Stimulated activated effector memory CD8-positive, alpha-beta T cell treated with anti-CD3 and anti-CD28 coated beads, Interleukin-12 subunit alpha, Interleukin-12 subunit beta, amount 100 ng/mL, for 72 hours (primary cell): Measurements from ENCODE around the gene NDUFB6.
"Not testable (repeated sequence)": the region's sequence is repeated elsewhere in the genome, so short reads cannot be mapped to it uniquely, and the experiment has no call there.

Experiments used
- ATAC-seq: fragments of 150-1000 bp; cut with Tn5 transposase; 2 replicates; pipeline ENCODE4 v1.10.0; 2021
- DNase-seq, 2 donors: peaks; one replicate each; pipeline ENCODE4 v3.0.0; 2021 to 2022; ENCODE audit warnings: low spot score in 2 of 2
- H3K27ac Mint-ChIP-seq: one replicate; pipeline ENCODE4 v1.8.0; 2022; ENCODE audit warnings: mild to moderate bottlenecking, mixed read lengths
- H3K36me3 Mint-ChIP-seq: one replicate; pipeline ENCODE4 v1.8.0; 2022; ENCODE audit warnings: mild to moderate bottlenecking, mixed read lengths
- H3K4me1 Mint-ChIP-seq: one replicate; pipeline ENCODE4 v1.8.0; 2022; ENCODE audit warnings: mixed read lengths
- H3K4me3 Mint-ChIP-seq: one replicate; pipeline ENCODE4 v1.8.0; 2022; ENCODE audit warnings: mild to moderate bottlenecking, mixed read lengths
- H3K9me3 Mint-ChIP-seq: one replicate; pipeline ENCODE4 v1.8.0; 2022; ENCODE audit warnings: mixed read lengths

NDUFB6 gene

GRCh38 chr9:32572900-32573523 lies at the start of gene NDUFB6:
Gene NDUFB6 (minus strand): TSS chr9:32573159. CDS start chr9:32573060, 99 bp downstream.
- peak within 1 kb of the TSS; percentile 99 for H3K27ac Mint-ChIP-seq
- ATAC-seq: peak; percentile 93
- H3K4me1 Mint-ChIP-seq: peaks cover 22% of the 10 kb centered on the region
- peaks cover 39% of the 10 kb centered on the region for H3K36me3 Mint-ChIP-seq
- peak within 1 kb of the TSS; percentile 100 for H3K4me3 Mint-ChIP-seq
- DNase-seq: peak; percentile 90 to 97
- no peaks in the 10 kb centered on the region for H3K9me3 Mint-ChIP-seq

GRCh38 chr9:32618261-32618660 lies 45.3 kb upstream of the NDUFB6 start:
- Mint-ChIP-seq H3K36me3 (no peaks in the 10 kb centered on the region), H3K27ac (no peak overlapping the region), H3K4me1 (no peaks in the 10 kb centered on the region), H3K4me3 (no peak overlapping the region), H3K9me3 (no peaks in the 10 kb centered on the region)
- DNase-seq (no peak), ATAC-seq (no peak)

- no peak overlapping the region for H3K4me3 Mint-ChIP-seq
- no peaks in the 10 kb centered on the region for H3K36me3 Mint-ChIP-seq
- DNase-seq (no peak), ATAC-seq (no peak)
- no peaks in the 10 kb centered on the region for H3K9me3 Mint-ChIP-seq
- no peaks in the 10 kb centered on the region for H3K4me1 Mint-ChIP-seq
- H3K27ac Mint-ChIP-seq: no peak overlapping the region
These were observed 33.9 kb upstream of the NDUFB6 start for GRCh38 chr9:32606811-32607210.

GRCh38 chr9:32603914-32604852 lies 31.2 kb upstream of the NDUFB6 start:
- ATAC-seq: no peak
- H3K4me1 Mint-ChIP-seq: no peaks in the 10 kb centered on the region
- no peak for DNase-seq
- no peaks in the 10 kb centered on the region for H3K36me3 Mint-ChIP-seq
- no peak overlapping the region for H3K27ac Mint-ChIP-seq
- no peaks in the 10 kb centered on the region for H3K9me3 Mint-ChIP-seq
- no peak overlapping the region for H3K4me3 Mint-ChIP-seq

- not testable (repeated sequence) for H3K27ac Mint-ChIP-seq, H3K4me1 Mint-ChIP-seq, ATAC-seq, H3K9me3 Mint-ChIP-seq, H3K36me3 Mint-ChIP-seq, DNase-seq, H3K4me3 Mint-ChIP-seq
These were observed 26.1 kb upstream of the NDUFB6 start for GRCh38 chr9:32599021-32599420.

GRCh38 chr9:32596936-32597335 lies 24.0 kb upstream of the NDUFB6 start:
- ATAC-seq: no peak
- no peaks in the 10 kb centered on the region for H3K4me1 Mint-ChIP-seq
- H3K27ac Mint-ChIP-seq: no peak overlapping the region
- no peaks in the 10 kb centered on the region for H3K9me3 Mint-ChIP-seq
- H3K36me3 Mint-ChIP-seq: no peaks in the 10 kb centered on the region
- no peak overlapping the region for H3K4me3 Mint-ChIP-seq
- no peak for DNase-seq

GRCh38 chr9:32596096-32596865 lies 23.3 kb upstream of the NDUFB6 start:
- no peak overlapping the region for H3K4me3 Mint-ChIP-seq
- H3K9me3 Mint-ChIP-seq: no peaks in the 10 kb centered on the region
- no peaks in the 10 kb centered on the region for H3K36me3 Mint-ChIP-seq
- DNase-seq: no peak
- no peak overlapping the region for H3K27ac Mint-ChIP-seq
- no peak for ATAC-seq
- H3K4me1 Mint-ChIP-seq: no peaks in the 10 kb centered on the region

- Mint-ChIP-seq H3K36me3 (no peaks in the 10 kb centered on the region), H3K9me3 (no peaks in the 10 kb centered on the region), H3K4me1 (no peaks in the 10 kb centered on the region), H3K4me3 (no peak overlapping the region), H3K27ac (no peak overlapping the region)
- DNase-seq (no peak), ATAC-seq (no peak)
These were observed 17.9 kb upstream of the NDUFB6 start for GRCh38 chr9:32590898-32591297.

- no peaks in the 10 kb centered on the region for H3K9me3 Mint-ChIP-seq
- ATAC-seq: no peak
- H3K4me1 Mint-ChIP-seq: no peaks in the 10 kb centered on the region
- no peak overlapping the region for H3K4me3 Mint-ChIP-seq
- H3K27ac Mint-ChIP-seq: no peak overlapping the region
- H3K36me3 Mint-ChIP-seq: no peaks in the 10 kb centered on the region
- DNase-seq: no peak
These were observed 17.5 kb upstream of the NDUFB6 start for GRCh38 chr9:32590476-32590875.

- Mint-ChIP-seq H3K4me1 (no peaks in the 10 kb centered on the region), H3K36me3 (no peaks in the 10 kb centered on the region), H3K4me3 (no peak overlapping the region), H3K9me3 (no peaks in the 10 kb centered on the region), H3K27ac (no peak overlapping the region)
- DNase-seq (no peak), ATAC-seq (no peak)
These were observed 16.2 kb upstream of the NDUFB6 start for GRCh38 chr9:32589083-32589723.

GRCh38 chr9:32587901-32588300 lies 14.9 kb upstream of the NDUFB6 start:
- no peaks in the 10 kb centered on the region for H3K4me1 Mint-ChIP-seq
- no peak overlapping the region for H3K27ac Mint-ChIP-seq
- peak; percentile 89 for ATAC-seq
- no peak for DNase-seq
- no peaks in the 10 kb centered on the region for H3K9me3 Mint-ChIP-seq
- H3K36me3 Mint-ChIP-seq: no peaks in the 10 kb centered on the region
- H3K4me3 Mint-ChIP-seq: no peak overlapping the region

GRCh38 chr9:32584784-32585183 lies 11.8 kb upstream of the NDUFB6 start:
- Mint-ChIP-seq H3K4me3 (no peak overlapping the region), H3K4me1 (no peaks in the 10 kb centered on the region), H3K36me3 (no peaks in the 10 kb centered on the region), H3K27ac (no peak overlapping the region), H3K9me3 (no peaks in the 10 kb centered on the region)
- ATAC-seq (no peak), DNase-seq (no peak)

GRCh38 chr9:32581512-32582143 lies 8.7 kb upstream of the NDUFB6 start:
- DNase-seq (no peak), ATAC-seq (peak; percentile 64)
- H3K4me3 Mint-ChIP-seq: no peak overlapping the region
- no peaks in the 10 kb centered on the region for H3K36me3 Mint-ChIP-seq
- no peaks in the 10 kb centered on the region for H3K4me1 Mint-ChIP-seq
- no peak overlapping the region for H3K27ac Mint-ChIP-seq
- H3K9me3 Mint-ChIP-seq: no peaks in the 10 kb centered on the region

- Mint-ChIP-seq H3K4me3 (no peak overlapping the region), H3K36me3 (no peaks in the 10 kb centered on the region), H3K4me1 (no peaks in the 10 kb centered on the region), H3K9me3 (no peaks in the 10 kb centered on the region), H3K27ac (peak overlapping the region; percentile 5)
- DNase-seq (no peak), ATAC-seq (no peak)
These were observed 7.8 kb upstream of the NDUFB6 start for GRCh38 chr9:32580631-32581300.
